K562 (cell line): Measurements from ENCODE around the gene ANKZF1. TPM values are rescaled to one million over a fixed set of nuclear protein-coding genes. Genes with fewer than 3 reads are reported as not detected.

ENCODE experiments used
- ATAC-seq: fragments of 200-7000 bp; cut with Tn5 transposase; 3 replicates; pipeline ENCODE4 v1.9.1; 2020; ENCODE audit warnings: moderate library complexity
- BruUV-seq: library from RNA; stranded (reverse); fragments of 400-500 nt; replicated peaks from 2 replicates; lab custom pipeline; 2021; lab: Mats Ljungman, UMichigan
- CTCF ChIA-PET: fragments of 300-600 bp; formaldehyde crosslinking; extraction: SDS; loops from one replicate; lab custom pipeline; 2021; ENCODE audit warnings: low intra/inter-chr PET ratio; lab: Yijun Ruan, JAX
- POLR2A ChIA-PET: fragments of 300-600, 350-650 bp; sonication (Branson Sonifier 250); formaldehyde crosslinking; extraction: SDS; loops from one replicate; lab custom pipeline; 2021; ENCODE audit warnings: antibody characterized with exemption, inconsistent platforms; lab: Yijun Ruan, JAX
- DNase-seq, 4 experiments: peaks; one replicate each; pipeline versions ENCODE4 v3.0.0 to v3.0.0-alpha.2; 2011 to 2018; ENCODE audit warnings: low spot score in 3 of 4, mixed read lengths in 3 of 4; ENCODE audit errors: extremely low read depth in 1 of 4
- FAIRE-seq: peaks from 2 replicates; lab custom pipeline; 2011; peaks lifted over from hg19 to GRCh38; lab: Jason Lieb, UNC
- H2AFZ ChIP-seq: 2 replicates; pipeline ENCODE4 v1.6.0; 2011; ENCODE audit warnings: low read depth, low read length, control low read depth, inconsistent platforms
- H3K27ac ChIP-seq: fragments of 200-600 bp; 3 replicates; pipeline ENCODE4 v1.8.0; 2011; ENCODE audit warnings: low read depth, mild to moderate bottlenecking, control low read depth, inconsistent platforms, low read length, moderate library complexity, mixed read lengths; ENCODE audit errors: extremely low read depth
- H3K27me3 ChIP-seq, 2 experiments: fragments of 300-600 bp in 1 of 2; 2 replicates in 1 of 2; 3 replicates in 1 of 2; pipeline versions ENCODE4 v1.6.0 to v1.8.0; 2011; ENCODE audit warnings: inconsistent platforms in 2 of 2, low read length in 2 of 2, mild to moderate bottlenecking in 1 of 2, mixed read lengths in 1 of 2, moderate library complexity in 1 of 2; ENCODE audit not compliant: control insufficient read depth in 2 of 2, insufficient read depth in 2 of 2
- H3K36me3 ChIP-seq: fragments of 300-600 bp; 3 replicates; pipeline ENCODE4 v1.8.0; 2011; ENCODE audit warnings: mild to moderate bottlenecking, low read length, inconsistent platforms; ENCODE audit not compliant: control insufficient read depth, insufficient read depth
- H3K4me1 ChIP-seq, 2 experiments: fragments of 200-600 bp in 1 of 2; replicated peaks in 1 of 2; 2 replicates in 1 of 2; 3 replicates in 1 of 2; pipeline versions ENCODE4 v1.5.1 to v1.8.0; 2011; ENCODE audit warnings: inconsistent platforms in 2 of 2, low read length in 2 of 2, mild to moderate bottlenecking in 1 of 2, mixed read lengths in 1 of 2, moderate library complexity in 1 of 2; ENCODE audit not compliant: control insufficient read depth in 2 of 2, insufficient read depth in 2 of 2
- H3K4me2 ChIP-seq: 2 replicates; pipeline ENCODE4 v1.6.1; 2011; ENCODE audit warnings: low read length, control low read depth, inconsistent platforms, mixed read lengths; ENCODE audit not compliant: insufficient read depth
- H3K4me3 ChIP-seq: fragments of 200-600 bp; sonication (generic), shearing (Covaris generic); 2 replicates; pipeline ENCODE4 v1.5.1; 2016; ENCODE audit warnings: control low read depth, inconsistent platforms
- H3K79me2 ChIP-seq: fragments of 200-600 bp; 3 replicates; pipeline ENCODE4 v1.8.0; 2011; ENCODE audit warnings: low read length, inconsistent platforms; ENCODE audit not compliant: control insufficient read depth, insufficient read depth
- H3K9ac ChIP-seq, 2 experiments: 2 replicates each; pipeline versions ENCODE4 v1.6.0 to v1.6.1; 2011; ENCODE audit warnings: low read depth in 2 of 2, low read length in 2 of 2, control low read depth in 1 of 2, inconsistent platforms in 1 of 2, mild to moderate bottlenecking in 1 of 2, mixed read lengths in 1 of 2; ENCODE audit not compliant: insufficient read depth in 1 of 2
- H3K9me1 ChIP-seq: one replicate; pipeline ENCODE4 v1.6.0; 2011; ENCODE audit warnings: inconsistent platforms, mild to moderate bottlenecking, low read length, moderate library complexity; ENCODE audit not compliant: control insufficient read depth, insufficient read depth
- H3K9me3 ChIP-seq: replicated peaks from 2 replicates; pipeline ENCODE4 v1.5.1; 2011; ENCODE audit warnings: low read depth, low read length, inconsistent platforms; ENCODE audit not compliant: control insufficient read depth, insufficient read depth
- H4K20me1 ChIP-seq: replicated peaks from 2 replicates; pipeline ENCODE4 v1.6.1; 2011; ENCODE audit warnings: low read length, inconsistent platforms, mixed read lengths; ENCODE audit not compliant: control insufficient read depth, insufficient read depth
- CLOCK ChIP-seq: fragments of 250-450 bp; sonication (Bioruptor Pico); IDR thresholded peaks from 2 replicates; pipeline ENCODE4 v1.4.0; 2020; ENCODE audit warnings: mild to moderate bottlenecking, moderate library complexity, borderline replicate concordance
- HDAC1 ChIP-seq, 2 experiments: fragments of 450-650 bp; IDR thresholded peaks; 2 replicates each; pipeline ENCODE4 v1.6.1; 2016 to 2017; ENCODE audit warnings: inconsistent platforms in 1 of 2, mild to moderate bottlenecking in 1 of 2, moderate library complexity in 1 of 2
- NR2F6 ChIP-seq: fragments of 450-650 bp; formaldehyde crosslinking; IDR thresholded peaks from 2 replicates; pipeline ENCODE4 v1.4.0; 2020; ENCODE audit warnings: mild to moderate bottlenecking
- RBFOX2 ChIP-seq: fragments of 200-400 bp; formaldehyde crosslinking; IDR thresholded peaks from 2 replicates; pipeline ENCODE4 v1.6.1; 2017; ENCODE audit warnings: low read depth, mild to moderate bottlenecking, low read length, moderate library complexity
- TGIF2 ChIP-seq: sonication (generic); formaldehyde crosslinking; IDR thresholded peaks from 2 replicates; pipeline ENCODE4 v1.8.1; 2022; ENCODE audit warnings: mild to moderate bottlenecking, missing genetic modification reagents, moderate library complexity
- TRIM28 ChIP-seq: fragments of 450-650 bp; IDR thresholded peaks from 2 replicates; pipeline ENCODE4 v1.6.1; 2017
- ZNF124 ChIP-seq: sonication (generic); formaldehyde crosslinking; IDR thresholded peaks from 2 replicates; pipeline ENCODE4 v1.8.1; 2022; ENCODE audit warnings: missing genetic modification reagents
- WGBS: fragments of 100-300 bp; shearing (Covaris generic); methylation state at CpG from one replicate; pipeline ENCODE4 v1.1.6; 2016; ENCODE audit warnings: low coverage, mixed read lengths; ENCODE audit not compliant: insufficient coverage; ENCODE audit errors: missing lambda C conversion rate; 5-methylcytosine and 5-hydroxymethylcytosine counted together
- in situ Hi-C: fragments of 300-500 bp; cut with MboI; formaldehyde crosslinking; loops from 4 replicates; pipeline ENCODE4 v1.15.0; 2018; ENCODE audit warnings: inconsistent platforms, mixed read lengths
- intact Hi-C: fragments of 100-400 bp; cut with micrococcal nuclease; formaldehyde crosslinking; loops from 2 replicates; pipeline ENCODE4 v1.14.2; 2022
- polyA plus RNA-seq, 8 experiments: library from polyadenylated mRNA; depleted of rRNA in 4 of 8; stranded (reverse) in 5 of 8; unstranded in 3 of 8; fragments of >200 nt; fragmentation: Nextera tagmentation in 2 of 8; fragmentation: Illumina TruSeq in 1 of 8; extraction: Ambion mirVana in 2 of 8; extraction: Trizol in 1 of 8; gene quantifications; 2 replicates each; pipeline versions ENCODE4 v1.2.1 to v1.2.3, GENCODE V29; 2011 to 2014; ENCODE audit warnings: inconsistent platforms in 1 of 8, missing spikeins in 1 of 8
- total RNA-seq, 7 experiments: library from RNA; depleted of rRNA in 6 of 7; stranded (reverse); fragments of >200 nt in 6 of 7; fragmentation: Illumina TruSeq in 2 of 7; extraction: Trizol in 2 of 7; gene quantifications; 2 replicates each; pipeline versions ENCODE4 v1.2.1 to v1.2.3, GENCODE V29; 2011 to 2021; ENCODE audit warnings: low replicate concordance in 1 of 7

ANKZF1 gene
- total and polyA plus RNA-seq, 9 of the 15 experiments (the other 6 are each of a cell fraction or from before 2014, with no cell fraction given): 3.1 to 60.6 (median 31.0) TPM

GRCh38 chr2:219215871-219216534 is 13.6 kb upstream of the ANKZF1 start:
- Histone ChIP-seq H3K9me3 (no peaks in the 10 kb centered on the region), H3K4me1 (peaks cover 13 to 47% of the 10 kb centered on the region in 2 experiments; a peak in 4 of 5 replicates), H3K9me1 (no peaks in the 10 kb centered on the region), H3K27me3 (no peaks in the 10 kb centered on the region), H3K27ac (no peak overlapping the region; the same call in 2 of the 3 replicates), H3K9ac (peak overlapping the region in 1 of 2 experiments; percentile 55; a peak in 1 of 4 replicates), H2AFZ (no peak overlapping the region), H4K20me1 (0 out of 2 replicates have a peak, but pooled peaks cover 2% of the 10 kb centered on the region), H3K4me3 (no peak overlapping the region), H3K79me2 (peaks cover 27% of the 10 kb centered on the region), H3K36me3 (peaks cover 69% of the 10 kb centered on the region), H3K4me2 (no peak overlapping the region)
- in situ Hi-C loops (no loop called here), intact Hi-C loops (no loop called here)
- DNase-seq (no peak), ATAC-seq (no peak), FAIRE-seq (no peak)
- CTCF ChIA-PET: no interaction called here
- TF ChIP-seq RBFOX2 (peak; percentile 37), NR2F6 (CRISPR knock-in tag) (no peak)
- POLR2A ChIA-PET: interaction anchor here (0.8 to 1.2 kb wide), 3 partner anchors 9 to 10 kb away, joined by 3 to 4 read pairs (median 3); no protein-coding TSS in a partner anchor
- BruUV-seq: no TSS peak
- WGBS: 89% methylated on average over 8 of the region's 27 CpGs

GRCh38 chr2:219216535-219216915 is 13.1 kb upstream of the ANKZF1 start:
- H3K36me3 ChIP-seq: peaks cover 70% of the 10 kb centered on the region
- FAIRE-seq (no peak), ATAC-seq (no peak), DNase-seq (no peak)
- H4K20me1 ChIP-seq: 0 out of 2 replicates have a peak, but pooled peaks cover 2% of the 10 kb centered on the region
- H3K27ac ChIP-seq: no peak overlapping the region; the same call in 2 of the 3 replicates
- BruUV-seq: no TSS peak
- peaks cover 13 to 50% of the 10 kb centered on the region in 2 experiments; a peak in 4 of 5 replicates for H3K4me1 ChIP-seq
- ChIA-PET CTCF (no interaction called here), POLR2A (interaction anchor here (0.8 to 1.6 kb wide), 3 partner anchors 8 to 11 kb away, joined by 3 to 6 read pairs (median 4); no protein-coding TSS in a partner anchor)
- WGBS: 91% methylated on average over 6 of the region's 6 CpGs
- H3K9ac ChIP-seq: peak overlapping the region; percentile 20 to 55; a peak in 1 of 4 replicates
- H3K9me3 ChIP-seq: no peaks in the 10 kb centered on the region
- H3K9me1 ChIP-seq: no peaks in the 10 kb centered on the region
- no peak overlapping the region for H3K4me3 ChIP-seq
- peaks cover 27% of the 10 kb centered on the region for H3K79me2 ChIP-seq
- no peaks in the 10 kb centered on the region for H3K27me3 ChIP-seq
- no peak overlapping the region for H2AFZ ChIP-seq
- in situ Hi-C loops: no loop called here
- intact Hi-C loops: no loop called here
- no peak overlapping the region for H3K4me2 ChIP-seq
- no peak for TF ChIP-seq HDAC1 (IDR thresholded peaks at IDR 0.05)
- no peak for TF ChIP-seq ZNF124 (CRISPR knock-in tag)
- TF ChIP-seq TGIF2 (CRISPR knock-in tag): no peak
- TF ChIP-seq TRIM28: no peak
- no peak for TF ChIP-seq CLOCK (CRISPR knock-in tag)
